ENCODE results near the gene SECISBP2L. TPM values are rescaled to one million over a fixed set of nuclear protein-coding genes. Genes with fewer than 3 reads are reported as not detected.

SECISBP2L gene
- total and polyA plus RNA-seq, 9 of the 15 experiments (the other 6 are each of a cell fraction or from before 2014, with no cell fraction given): 0.55 to 14.1 (median 10.4) TPM

- FAIRE-seq: no peak
- H2AFZ ChIP-seq (ENCODE audit: low read depth, low read length): peak overlapping the region; percentile 4; the same call in 1 of the 2 replicates
- H3K9ac ChIP-seq (ENCODE audit: insufficient read depth in 1 of 2, low read depth in 2 of 2, low read length in 2 of 2): no peak overlapping the region
- BruUV-seq (replicated peaks): no TSS peak
- no peaks in the 10 kb centered on the region for H3K36me3 ChIP-seq (ENCODE audit: control insufficient read depth, insufficient read depth, low read length)
- DNase-seq (ENCODE audit: extremely low read depth in 1 of 4, low spot score in 3 of 4): peak in 1 of 4 experiments; percentile 33
- WGBS (ENCODE audit: insufficient coverage, low coverage, missing lambda C conversion rate): 15% methylated on average over 6 of the region's 6 CpGs
- in situ Hi-C loops (cut with MboI): no loop called here
- H3K4me3 ChIP-seq: no peak overlapping the region
- H3K4me1 ChIP-seq (replicated peaks in 1 of 2; ENCODE audit: control insufficient read depth in 2 of 2, insufficient read depth in 2 of 2, low read length in 2 of 2): no peaks in the 10 kb centered on the region; a peak in 1 of 5 replicates
- no peaks in the 10 kb centered on the region for H3K9me1 ChIP-seq (ENCODE audit: control insufficient read depth, insufficient read depth, low read length)
- ChIA-PET POLR2A (no interaction called here), CTCF (ENCODE audit: low intra/inter-chr PET ratio) (no interaction called here)
- intact Hi-C loops (cut with micrococcal nuclease): no loop called here
- no peak overlapping the region for H3K27ac ChIP-seq (ENCODE audit: extremely low read depth, low read depth, low read length)
- H3K9me3 ChIP-seq (replicated peaks; ENCODE audit: control insufficient read depth, insufficient read depth, low read depth, low read length): no peaks in the 10 kb centered on the region
- H3K79me2 ChIP-seq (ENCODE audit: control insufficient read depth, insufficient read depth, low read length): no peaks in the 10 kb centered on the region
- no peaks in the 10 kb centered on the region for H4K20me1 ChIP-seq (replicated peaks; ENCODE audit: control insufficient read depth, insufficient read depth, low read length)
- ATAC-seq: no peak
- H3K27me3 ChIP-seq (ENCODE audit: control insufficient read depth in 2 of 2, insufficient read depth in 2 of 2, low read length in 2 of 2): no peaks in the 10 kb centered on the region; a peak in 1 of 5 replicates
- H3K4me2 ChIP-seq (ENCODE audit: insufficient read depth, low read length): no peak overlapping the region
- no peak for TF ChIP-seq NR2C2 (CRISPR knock-in tag; IDR thresholded peaks at IDR 0.05)
- TF ChIP-seq NR2C2 (tag; IDR thresholded peaks at IDR 0.05): peak; percentile 18; the same call in 1 of the 2 replicates
- TF ChIP-seq MGA (IDR thresholded peaks at IDR 0.05): peak; percentile 56
- peak; percentile 68; the same call in 1 of the 2 replicates for TF ChIP-seq JUNB (CRISPR knock-in tag; conservative IDR thresholded peaks at IDR 0.05)
- peak; percentile 79 for TF ChIP-seq ATF3 (IDR thresholded peaks at IDR 0.05)
- no peak for TF ChIP-seq ATF3 (CRISPR knock-in tag; conservative IDR thresholded peaks at IDR 0.05)
- no peak for TF ChIP-seq TRIM24 (IDR thresholded peaks at IDR 0.05)
- peak; percentile 36; the same call in 1 of the 2 replicates for TF ChIP-seq CREB1 (IDR thresholded peaks at IDR 0.05)
- TF ChIP-seq CREB1 (CRISPR knock-in tag; IDR thresholded peaks at IDR 0.05): peak; percentile 58; the same call in 1 of the 2 replicates
- no peak for TF ChIP-seq TEAD4 (IDR thresholded peaks at IDR 0.05; ENCODE audit: low read length)
- no peak for TF ChIP-seq TEAD4 (CRISPR knock-in tag; IDR thresholded peaks at IDR 0.05; ENCODE audit: borderline replicate concordance)
Measured at GRCh38 chr15:48940508-48940907, 105.7 kb downstream of the SECISBP2L start.
